C4-2B (cell line): ENCODE data around the gene PCDH9.

Experiments used
- ZFX ChIP-seq: fragments of 450-650 bp; IDR thresholded peaks from 2 replicates; pipeline ENCODE4 v1.6.1; 2017
- TF ChIP-seq, protein P1 (sequence below): fragments of 450-650 bp; conservative IDR thresholded peaks from 2 replicates; pipeline ENCODE4 v1.5.1; 2017; ENCODE audit warnings: mild to moderate bottlenecking

DNA sequence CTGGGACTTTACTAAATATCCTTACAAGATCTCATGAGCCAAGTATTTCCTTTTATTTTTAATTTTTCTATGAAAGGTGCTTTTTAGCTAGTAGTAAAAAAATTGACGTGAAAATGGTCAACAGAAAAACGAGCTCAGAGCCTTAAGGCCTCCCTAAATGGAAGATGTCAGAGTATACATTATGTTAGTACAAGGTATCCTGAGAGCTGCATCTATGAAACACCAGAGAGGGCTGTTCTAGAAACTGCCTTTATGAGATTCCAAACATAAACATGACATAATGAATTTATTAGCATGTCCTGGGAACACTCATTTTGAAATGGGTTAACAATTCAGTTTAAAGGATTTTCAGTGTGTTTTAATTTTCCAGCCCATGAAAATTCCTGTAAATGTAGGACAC is 146.6 kb downstream of the PCDH9 start:
- TF ChIP-seq, protein P1, sequence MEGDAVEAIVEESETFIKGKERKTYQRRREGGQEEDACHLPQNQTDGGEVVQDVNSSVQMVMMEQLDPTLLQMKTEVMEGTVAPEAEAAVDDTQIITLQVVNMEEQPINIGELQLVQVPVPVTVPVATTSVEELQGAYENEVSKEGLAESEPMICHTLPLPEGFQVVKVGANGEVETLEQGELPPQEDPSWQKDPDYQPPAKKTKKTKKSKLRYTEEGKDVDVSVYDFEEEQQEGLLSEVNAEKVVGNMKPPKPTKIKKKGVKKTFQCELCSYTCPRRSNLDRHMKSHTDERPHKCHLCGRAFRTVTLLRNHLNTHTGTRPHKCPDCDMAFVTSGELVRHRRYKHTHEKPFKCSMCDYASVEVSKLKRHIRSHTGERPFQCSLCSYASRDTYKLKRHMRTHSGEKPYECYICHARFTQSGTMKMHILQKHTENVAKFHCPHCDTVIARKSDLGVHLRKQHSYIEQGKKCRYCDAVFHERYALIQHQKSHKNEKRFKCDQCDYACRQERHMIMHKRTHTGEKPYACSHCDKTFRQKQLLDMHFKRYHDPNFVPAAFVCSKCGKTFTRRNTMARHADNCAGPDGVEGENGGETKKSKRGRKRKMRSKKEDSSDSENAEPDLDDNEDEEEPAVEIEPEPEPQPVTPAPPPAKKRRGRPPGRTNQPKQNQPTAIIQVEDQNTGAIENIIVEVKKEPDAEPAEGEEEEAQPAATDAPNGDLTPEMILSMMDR, result no peak
- no peak for TF ChIP-seq ZFX
